ENCODE measurements around the gene P3H4. TPM values are rescaled to one million over a fixed set of nuclear protein-coding genes. Genes with fewer than 3 reads are reported as not detected.
"Not testable (repeated sequence)": the region's sequence is repeated elsewhere in the genome, so short reads cannot be mapped to it uniquely, and the experiment has no call there.

The P3H4 gene
- 1 to 10 TPM; 1.2 to 2.4 TPM for total RNA-seq

DNA sequence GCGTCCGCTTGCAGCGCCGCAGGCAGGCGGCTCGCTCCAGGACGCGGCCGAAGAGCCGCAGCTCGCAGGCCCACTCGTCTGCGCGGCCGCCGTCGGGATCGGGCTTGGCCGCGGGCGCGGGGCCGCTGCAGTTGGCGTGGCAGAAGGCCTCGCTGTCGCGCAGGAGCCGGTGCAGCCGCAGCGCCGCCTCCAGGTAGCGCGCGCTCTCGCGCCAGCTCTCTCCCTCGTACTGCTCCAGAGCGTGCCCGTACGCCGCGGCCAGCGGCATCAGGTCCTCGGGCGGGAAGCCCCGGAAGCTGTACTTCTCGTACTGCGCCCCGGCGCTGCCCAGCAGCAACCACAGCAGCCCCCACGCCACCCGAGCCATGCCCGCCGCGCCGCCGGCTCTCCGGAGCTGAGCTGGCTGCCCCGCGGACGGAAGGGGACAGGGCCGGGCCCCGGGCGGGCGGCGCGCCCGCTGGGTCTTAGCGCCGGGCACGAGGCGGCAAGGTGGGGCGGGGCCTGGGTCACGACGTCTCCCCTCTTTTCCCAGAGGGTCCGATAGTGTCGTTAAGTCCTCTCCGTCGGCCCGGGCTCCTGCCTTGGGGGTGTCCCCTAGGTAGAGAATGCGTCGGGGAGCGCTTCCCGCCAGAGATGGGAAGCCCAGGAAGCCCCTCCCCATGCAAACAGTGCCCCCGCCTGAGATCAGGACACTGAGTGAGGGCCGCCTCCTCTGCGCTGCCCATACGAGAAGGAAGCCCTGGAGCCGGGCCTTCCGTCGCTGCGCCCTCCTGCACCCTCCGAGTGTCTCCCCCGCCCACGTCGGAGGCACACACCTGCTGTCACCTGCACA lies at the start of gene P3H4:
P3H4 (minus strand) TSS at position 401 of the 832 bp plus-strand sequence; CDS start at position 367, 34 bp downstream.
- peaks cover 18% of the 10 kb centered on the region for H3K27me3 Mint-ChIP-seq
- ChIA-PET POLR2A (no interaction called here), CTCF (interaction anchor here (0.5 to 1.8 kb wide), 12 partner anchors 8 to 1736 kb away, joined by 3 to 7 read pairs (median 4); partner anchors contain the start of gene JUP)
- peak within 1 kb of the TSS; percentile 82 for H3K27ac Mint-ChIP-seq
- DNase-seq, result peak; percentile 73
- peaks cover 12% of the 10 kb centered on the region for H3K4me1 Mint-ChIP-seq
- H3K36me3 Mint-ChIP-seq (ENCODE audit: low read depth), result no peaks in the 10 kb centered on the region
- peak within 1 kb of the TSS; percentile 78 for H3K4me3 Mint-ChIP-seq
- no peaks in the 10 kb centered on the region for H3K9me3 Mint-ChIP-seq

- no peak for DNase-seq
- Mint-ChIP-seq H3K4me3 (no peak overlapping the region), H3K36me3 (ENCODE audit: low read depth) (no peaks in the 10 kb centered on the region), H3K27ac (no peak overlapping the region), H3K27me3 (no peaks in the 10 kb centered on the region), H3K4me1 (peaks cover 10% of the 10 kb centered on the region), H3K9me3 (no peaks in the 10 kb centered on the region)
- ChIA-PET POLR2A (no interaction called here), CTCF (interaction anchor here (2.0 kb wide), 1 partner anchor 11 kb away, joined by 7 read pairs; no protein-coding TSS in a partner anchor)
Observed at GRCh38 chr17:41860254-41860931, 48.6 kb upstream of the P3H4 start.

- H3K27ac Mint-ChIP-seq, H3K9me3 Mint-ChIP-seq, H3K4me3 Mint-ChIP-seq, POLR2A ChIA-PET, H3K4me1 Mint-ChIP-seq, H3K27me3 Mint-ChIP-seq, DNase-seq: not testable (repeated sequence)
- H3K36me3 Mint-ChIP-seq (ENCODE audit: low read depth), result peaks cover 20% of the 10 kb centered on the region
- CTCF ChIA-PET, result interaction anchor here (0.7 to 1.1 kb wide), 3 partner anchors 9 to 49 kb away, joined by 3 read pairs; no protein-coding TSS in a partner anchor
Observed at GRCh38 chr17:41851382-41851781, 39.6 kb upstream of the P3H4 start.

DNA sequence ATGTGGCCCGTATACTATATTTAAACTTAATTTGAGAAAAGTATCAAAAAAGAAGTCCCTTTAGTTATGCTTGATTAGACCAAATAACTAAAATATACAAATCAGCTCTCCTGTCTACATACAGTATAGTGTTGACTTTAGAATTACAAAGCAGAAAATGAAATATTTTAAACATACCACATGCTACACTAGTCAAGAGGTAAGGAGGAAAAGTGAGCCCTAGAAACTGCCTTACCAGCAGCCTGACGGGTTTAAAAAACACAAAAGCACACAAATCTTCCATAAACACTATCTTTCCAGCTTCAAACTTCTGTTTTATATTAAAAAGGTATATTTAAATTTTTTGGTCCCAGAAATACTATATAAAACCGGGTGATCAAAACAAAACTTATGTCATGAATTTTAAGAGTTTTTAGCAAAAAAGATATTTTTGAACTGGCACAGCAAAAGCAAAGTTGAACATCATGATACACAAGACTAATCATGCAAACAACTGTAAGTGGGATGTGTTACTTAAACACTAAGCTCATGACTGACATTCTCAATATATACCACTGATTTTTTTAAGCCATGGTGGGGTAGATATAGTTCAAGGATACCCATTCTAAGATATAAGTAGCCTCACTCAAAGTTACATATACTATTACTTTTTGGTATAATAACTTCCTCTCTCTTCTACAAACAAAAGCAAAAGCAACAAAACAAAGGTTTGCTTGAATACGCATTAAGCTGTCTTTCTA lies 37.7 kb upstream of the P3H4 start:
- DNase-seq, result no peak
- Mint-ChIP-seq H3K27ac (no peak overlapping the region), H3K9me3 (no peaks in the 10 kb centered on the region), H3K4me1 (peaks cover 10% of the 10 kb centered on the region), H3K27me3 (no peaks in the 10 kb centered on the region), H3K4me3 (no peak overlapping the region), H3K36me3 (ENCODE audit: low read depth) (peaks cover 14% of the 10 kb centered on the region)
- POLR2A ChIA-PET, result no interaction called here
- CTCF ChIA-PET, result interaction anchor here (0.7 to 1.9 kb wide), 3 partner anchors 10 to 18 kb away, joined by 3 to 7 read pairs (median 3); no protein-coding TSS in a partner anchor

DNA sequence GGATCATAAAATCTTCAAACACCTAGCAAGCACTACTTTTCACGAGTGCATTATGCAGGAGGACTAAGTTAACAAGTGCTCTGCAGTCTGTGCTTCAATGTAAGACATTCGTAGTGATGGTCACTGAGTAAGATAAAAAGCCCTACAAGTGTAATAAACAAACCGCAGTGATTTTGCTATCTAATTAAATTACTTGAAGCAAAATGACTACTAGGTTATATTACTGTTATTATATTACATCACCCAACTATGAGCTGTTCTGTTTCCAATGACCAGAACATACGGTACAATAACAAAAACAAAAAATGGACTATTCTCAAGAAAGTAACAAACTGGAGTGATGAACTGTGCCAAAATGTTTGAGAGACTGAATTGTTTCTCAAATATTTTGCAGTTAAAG lies 37.0 kb upstream of the P3H4 start:
- H3K27me3 Mint-ChIP-seq, result no peaks in the 10 kb centered on the region
- CTCF ChIA-PET, result interaction anchor here (0.8 to 1.9 kb wide), 3 partner anchors 10 to 86 kb away, joined by 3 to 7 read pairs (median 3); no protein-coding TSS in a partner anchor
- peaks cover 10% of the 10 kb centered on the region for H3K4me1 Mint-ChIP-seq
- H3K9me3 Mint-ChIP-seq, result no peaks in the 10 kb centered on the region
- H3K27ac Mint-ChIP-seq, result no peak overlapping the region
- H3K36me3 Mint-ChIP-seq (ENCODE audit: low read depth), result peaks cover 10% of the 10 kb centered on the region
- POLR2A ChIA-PET, result no interaction called here
- no peak overlapping the region for H3K4me3 Mint-ChIP-seq
- no peak for DNase-seq

GRCh38 chr17:41844971-41845370 lies 33.2 kb upstream of the P3H4 start:
- Mint-ChIP-seq H3K4me3 (no peak overlapping the region), H3K27me3 (no peaks in the 10 kb centered on the region), H3K27ac (no peak overlapping the region), H3K36me3 (ENCODE audit: low read depth) (no peaks in the 10 kb centered on the region), H3K9me3 (no peaks in the 10 kb centered on the region), H3K4me1 (peaks cover under 1% of the 10 kb centered on the region)
- DNase-seq, result no peak
- CTCF ChIA-PET, result no interaction called here
- POLR2A ChIA-PET, result no interaction called here

DNA sequence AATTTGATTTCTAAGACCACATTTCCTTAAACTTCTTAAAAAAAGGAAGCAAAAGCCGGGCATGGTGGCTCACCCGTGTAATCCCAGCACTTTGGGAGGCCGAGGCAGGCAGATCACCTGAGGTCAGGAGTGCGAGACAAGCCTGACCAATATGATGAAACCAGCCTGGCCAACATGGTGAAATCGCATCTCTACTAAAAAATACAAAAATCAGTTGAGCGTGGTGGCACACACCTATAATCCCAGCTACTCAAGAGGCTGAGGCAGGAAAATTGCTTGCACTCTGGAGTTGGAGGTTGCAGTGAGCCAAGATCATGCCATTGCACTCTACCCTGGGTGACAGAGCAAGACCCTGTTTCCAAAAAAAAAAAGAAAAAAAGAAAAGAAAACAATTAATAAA lies 29.0 kb upstream of the P3H4 start:
- H3K4me3 Mint-ChIP-seq; H3K27me3 Mint-ChIP-seq; CTCF ChIA-PET; H3K9me3 Mint-ChIP-seq; DNase-seq; H3K27ac Mint-ChIP-seq; H3K4me1 Mint-ChIP-seq; POLR2A ChIA-PET; H3K36me3 Mint-ChIP-seq (ENCODE audit: low read depth): not testable (repeated sequence)

GRCh38 chr17:41839448-41839847 lies 27.7 kb upstream of the P3H4 start:
- CTCF ChIA-PET, result interaction anchor here (0.6 to 0.7 kb wide), 3 partner anchors 13 to 1358 kb away, joined by 3 to 5 read pairs (median 3); no protein-coding TSS in a partner anchor
- peaks cover 16% of the 10 kb centered on the region for H3K4me1 Mint-ChIP-seq
- H3K9me3 Mint-ChIP-seq; DNase-seq; H3K36me3 Mint-ChIP-seq (ENCODE audit: low read depth); H3K27me3 Mint-ChIP-seq; H3K4me3 Mint-ChIP-seq; POLR2A ChIA-PET; H3K27ac Mint-ChIP-seq: not testable (repeated sequence)

DNA sequence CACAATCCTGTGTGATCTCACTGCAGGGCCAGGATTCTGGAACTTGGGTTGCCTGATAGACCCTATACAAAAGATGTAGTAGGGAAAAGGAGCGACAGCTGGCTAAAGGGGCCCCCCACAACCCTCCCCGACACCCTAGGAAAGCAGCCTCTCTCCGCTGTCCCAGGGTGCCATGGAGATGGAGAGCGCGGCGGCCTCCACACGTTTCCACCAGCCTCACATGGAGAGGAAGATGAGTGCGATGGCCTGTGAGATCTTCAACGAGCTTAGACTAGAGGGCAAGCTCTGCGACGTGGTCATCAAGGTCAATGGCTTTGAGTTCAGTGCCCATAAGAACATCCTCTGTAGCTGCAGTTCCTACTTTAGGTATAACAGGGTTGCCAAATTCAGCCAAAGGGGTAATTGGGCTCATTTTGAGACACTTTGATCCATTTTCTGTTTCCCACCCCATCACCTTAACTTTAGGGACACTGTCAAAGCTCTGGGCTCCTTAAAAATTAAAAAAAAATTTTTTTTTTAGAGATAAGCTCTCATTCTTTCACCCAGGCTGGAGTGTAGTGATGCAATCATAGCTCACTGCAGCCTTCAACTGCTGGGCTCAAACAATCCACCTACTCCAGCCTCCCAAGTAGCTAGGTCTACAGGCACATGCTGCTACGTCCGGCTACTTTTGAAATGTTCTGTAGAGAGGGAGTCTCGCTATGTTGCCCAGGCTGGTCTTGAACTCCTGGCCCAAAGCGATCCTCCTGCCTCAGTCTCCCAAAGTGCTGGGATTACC lies 26.2 kb upstream of the P3H4 start, which contains the start of gene KLHL10:
KLHL10 (plus strand) TSS at position 65 of the 778 bp plus-strand sequence; CDS start at position 173, 108 bp downstream.
- no peak for DNase-seq
- Mint-ChIP-seq H3K36me3 (ENCODE audit: low read depth) (peaks cover 4% of the 10 kb centered on the region), H3K27me3 (peaks cover 3% of the 10 kb centered on the region), H3K27ac (peak within 1 kb of the TSS; percentile 50), H3K4me1 (peaks cover 16% of the 10 kb centered on the region), H3K4me3 (peak within 1 kb of the TSS; percentile 76), H3K9me3 (no peaks in the 10 kb centered on the region)
- ChIA-PET POLR2A (no interaction called here), CTCF (interaction anchor here (0.6 to 1.1 kb wide), 7 partner anchors 11 to 1092 kb away, joined by 3 read pairs; partner anchors contain the start of gene CNP)

- H3K4me1 Mint-ChIP-seq, result peaks cover 16% of the 10 kb centered on the region
- H3K4me3 Mint-ChIP-seq, result peak overlapping the region; percentile 76
- POLR2A ChIA-PET, result no interaction called here
- DNase-seq, result no peak
- H3K36me3 Mint-ChIP-seq (ENCODE audit: low read depth), result peaks cover 4% of the 10 kb centered on the region
- peak overlapping the region; percentile 50 for H3K27ac Mint-ChIP-seq
- H3K9me3 Mint-ChIP-seq, result no peaks in the 10 kb centered on the region
- CTCF ChIA-PET, result no interaction called here
- peaks cover 3% of the 10 kb centered on the region for H3K27me3 Mint-ChIP-seq
Observed at GRCh38 chr17:41836550-41837196, 24.9 kb upstream of the P3H4 start.

- peak; percentile 42 for DNase-seq
- POLR2A ChIA-PET, result no interaction called here
- peak within 1 kb of the TSS; percentile 76 for H3K4me3 Mint-ChIP-seq
- H3K9me3 Mint-ChIP-seq, result no peaks in the 10 kb centered on the region
- CTCF ChIA-PET, result interaction anchor here (0.6 kb wide), 1 partner anchor 329 kb away, joined by 4 read pairs; no protein-coding TSS in a partner anchor
- H3K27me3 Mint-ChIP-seq, result peaks cover 3% of the 10 kb centered on the region
- H3K36me3 Mint-ChIP-seq (ENCODE audit: low read depth), result peaks cover 4% of the 10 kb centered on the region
- peaks cover 16% of the 10 kb centered on the region for H3K4me1 Mint-ChIP-seq
- peak within 1 kb of the TSS; percentile 50 for H3K27ac Mint-ChIP-seq
Observed at GRCh38 chr17:41835800-41836549, 24.2 kb upstream of the P3H4 start, which contains the start of gene NT5C3B. TSS of gene NT5C3B (minus strand) at chr17:41836232. CDS start at chr17:41836193, 39 bp downstream.
